GM13977 (cell line): Measurements from ENCODE around the gene PJVK.
"Not testable (repeated sequence)": the region's sequence is repeated elsewhere in the genome, so short reads cannot be mapped to it uniquely, and the experiment has no call there.

Experiments
- DNase-seq: peaks from one replicate; pipeline ENCODE4 v3.0.0; 2012; ENCODE audit warnings: low spot score
- in situ Hi-C: fragments of 300-500 bp; cut with MboI; formaldehyde crosslinking; loops from one replicate; pipeline ENCODE4 v1.12.0; 2022; ENCODE audit warnings: low sequenced_read_pairs, low pct_unique_long_range_greater_than_20kb, mixed read lengths, inconsistent platforms; ENCODE audit not compliant: unreplicated experiment
- TF ChIP-seq, protein P1 (sequence below): IDR thresholded peaks from 2 replicates; pipeline ENCODE4 v1.5.1; 2012; ENCODE audit warnings: mild to moderate bottlenecking, control low read depth; ENCODE audit not compliant: insufficient read depth; ENCODE audit errors: extremely low read depth, missing control alignments

The PJVK gene, protein sequence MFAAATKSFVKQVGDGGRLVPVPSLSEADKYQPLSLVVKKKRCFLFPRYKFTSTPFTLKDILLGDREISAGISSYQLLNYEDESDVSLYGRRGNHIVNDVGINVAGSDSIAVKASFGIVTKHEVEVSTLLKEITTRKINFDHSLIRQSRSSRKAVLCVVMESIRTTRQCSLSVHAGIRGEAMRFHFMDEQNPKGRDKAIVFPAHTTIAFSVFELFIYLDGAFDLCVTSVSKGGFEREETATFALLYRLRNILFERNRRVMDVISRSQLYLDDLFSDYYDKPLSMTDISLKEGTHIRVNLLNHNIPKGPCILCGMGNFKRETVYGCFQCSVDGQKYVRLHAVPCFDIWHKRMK

DNA sequence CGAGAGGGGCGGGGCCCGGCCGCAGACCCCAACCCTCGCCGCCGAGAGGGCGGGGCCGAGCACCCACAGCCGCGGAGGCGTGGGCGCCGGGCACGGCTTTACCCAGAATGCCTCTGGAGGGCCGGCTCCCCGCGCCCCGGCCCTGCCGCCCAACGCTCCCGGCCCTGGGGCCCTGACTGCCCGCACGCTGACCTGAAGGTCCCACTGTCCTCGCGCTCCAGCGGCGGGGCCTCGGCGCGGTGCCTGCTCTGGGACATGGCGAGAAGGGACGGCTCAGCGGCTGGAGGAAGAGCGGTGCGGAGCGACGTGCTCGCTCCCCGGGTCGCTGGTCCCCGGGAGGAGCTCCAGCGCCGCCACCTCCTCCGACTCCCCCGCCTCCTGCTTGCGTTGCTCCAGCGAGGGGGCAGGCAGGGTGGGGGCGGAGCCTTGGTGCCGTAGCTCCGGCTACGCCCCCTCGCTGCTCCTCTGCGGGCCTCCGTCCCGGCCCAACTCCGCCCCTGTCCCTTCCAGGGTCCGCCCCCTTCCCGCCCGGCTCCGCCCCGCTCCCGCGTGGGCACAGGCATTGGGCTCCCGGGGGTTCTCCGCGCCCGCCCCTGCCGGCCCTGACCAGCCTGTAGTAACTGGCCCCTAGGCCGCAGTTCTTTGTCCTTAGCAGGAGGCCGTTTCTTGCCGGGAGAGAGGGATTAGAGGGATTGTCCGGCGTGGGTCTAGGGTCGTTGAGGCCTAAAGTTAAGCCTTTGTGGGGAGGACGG, at the start of gene PJVK, which contains the start of gene PRKRA:
Gene PJVK, plus strand, starts transcription at position 605 of the 752 bp plus-strand sequence. CDS start 2,032 bp downstream, outside the sequence.
Gene PRKRA, minus strand, starts transcription at position 402 of the 752 bp plus-strand sequence. Its CDS starts 145 bp downstream, at position 257.
- in situ Hi-C loops: no loop called here
- TF ChIP-seq, protein P1, sequence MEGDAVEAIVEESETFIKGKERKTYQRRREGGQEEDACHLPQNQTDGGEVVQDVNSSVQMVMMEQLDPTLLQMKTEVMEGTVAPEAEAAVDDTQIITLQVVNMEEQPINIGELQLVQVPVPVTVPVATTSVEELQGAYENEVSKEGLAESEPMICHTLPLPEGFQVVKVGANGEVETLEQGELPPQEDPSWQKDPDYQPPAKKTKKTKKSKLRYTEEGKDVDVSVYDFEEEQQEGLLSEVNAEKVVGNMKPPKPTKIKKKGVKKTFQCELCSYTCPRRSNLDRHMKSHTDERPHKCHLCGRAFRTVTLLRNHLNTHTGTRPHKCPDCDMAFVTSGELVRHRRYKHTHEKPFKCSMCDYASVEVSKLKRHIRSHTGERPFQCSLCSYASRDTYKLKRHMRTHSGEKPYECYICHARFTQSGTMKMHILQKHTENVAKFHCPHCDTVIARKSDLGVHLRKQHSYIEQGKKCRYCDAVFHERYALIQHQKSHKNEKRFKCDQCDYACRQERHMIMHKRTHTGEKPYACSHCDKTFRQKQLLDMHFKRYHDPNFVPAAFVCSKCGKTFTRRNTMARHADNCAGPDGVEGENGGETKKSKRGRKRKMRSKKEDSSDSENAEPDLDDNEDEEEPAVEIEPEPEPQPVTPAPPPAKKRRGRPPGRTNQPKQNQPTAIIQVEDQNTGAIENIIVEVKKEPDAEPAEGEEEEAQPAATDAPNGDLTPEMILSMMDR: no peak
- DNase-seq: peak; percentile 98

DNA sequence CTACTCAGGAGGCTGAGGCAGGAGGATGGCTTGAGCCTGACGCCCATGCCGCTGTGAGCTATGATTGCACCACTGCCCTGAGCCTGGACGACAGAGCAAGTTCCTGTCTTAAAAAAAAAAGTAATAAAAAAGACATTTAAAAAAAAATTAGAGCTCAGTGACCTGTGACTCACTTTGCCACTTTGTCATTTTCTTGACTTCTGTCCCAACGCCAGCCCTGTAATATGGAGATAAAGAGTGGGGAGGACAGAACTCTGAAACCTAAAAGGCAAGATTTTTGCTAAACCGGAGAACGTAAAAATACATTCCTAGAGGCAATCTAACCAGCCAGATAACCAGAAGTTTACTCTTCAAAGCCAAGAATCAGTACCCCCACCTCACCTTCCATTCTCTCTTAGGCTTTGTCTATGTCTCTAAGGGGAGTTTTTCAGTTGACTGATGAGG, 49.2 kb upstream of the PJVK start:
- no peak for DNase-seq
- TF ChIP-seq, protein P1: no peak
- in situ Hi-C loops: loop anchor here (25.0 kb wide), 1 partner anchor 290 kb away; the partner anchor contains the start of gene RBM45

DNA sequence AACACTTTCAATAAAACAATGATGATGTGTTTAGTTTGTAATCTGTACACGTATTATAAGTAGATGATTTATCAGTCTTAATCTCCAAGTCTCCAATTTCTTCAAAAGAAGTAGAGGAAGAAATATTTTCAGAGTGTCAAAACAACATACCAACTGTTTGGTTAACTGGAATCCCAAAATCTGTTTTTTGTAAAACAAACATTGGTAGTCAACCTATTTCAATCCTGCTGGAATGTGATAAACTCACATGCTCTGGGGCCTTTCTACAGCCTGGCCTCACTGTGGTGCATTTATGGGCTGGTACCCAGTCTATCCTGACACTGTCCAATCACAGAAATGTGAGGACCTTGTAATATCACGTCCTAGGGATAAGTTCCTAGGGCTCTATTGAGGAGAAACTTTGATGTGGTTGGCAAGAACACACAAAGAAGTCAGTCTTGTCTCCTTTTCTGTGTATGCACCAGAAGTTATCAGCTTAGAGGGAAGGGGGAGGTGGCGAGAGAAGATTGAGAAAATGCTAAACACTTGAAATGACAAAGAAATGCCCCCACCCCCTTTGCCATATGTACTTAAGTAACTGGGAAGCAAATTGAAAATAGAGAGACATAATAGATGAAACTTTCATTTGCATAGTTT, 47.4 kb upstream of the PJVK start:
- in situ Hi-C loops: loop anchor here (25.0 kb wide), 1 partner anchor 291 kb away; the partner anchor contains the start of gene RBM45
- peak; percentile 20 for DNase-seq
- TF ChIP-seq, protein P1: no peak

DNA sequence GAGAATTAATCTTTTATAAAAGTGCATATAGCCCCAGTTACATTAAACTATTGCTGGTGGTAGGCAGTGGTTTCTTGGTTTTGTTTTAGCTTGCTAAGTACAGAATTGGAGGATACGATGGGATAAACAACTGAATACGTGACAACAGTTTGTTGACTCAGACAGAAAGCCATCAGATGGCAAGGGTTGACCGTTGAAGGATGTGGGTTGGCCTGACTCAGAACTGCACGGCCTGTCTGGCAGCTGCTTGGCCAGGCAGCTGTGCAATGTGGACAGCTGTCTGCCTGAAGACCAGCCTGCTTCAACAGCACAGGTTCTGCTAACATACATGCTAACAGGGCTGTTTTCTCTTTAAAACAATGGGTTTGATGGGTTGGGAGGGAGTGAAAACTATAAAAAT, 46.8 kb upstream of the PJVK start:
- TF ChIP-seq, protein P1: no peak
- peak; percentile 72 for DNase-seq
- in situ Hi-C loops: loop anchor here (25.0 kb wide), 1 partner anchor 292 kb away; the partner anchor contains the start of gene RBM45

DNA sequence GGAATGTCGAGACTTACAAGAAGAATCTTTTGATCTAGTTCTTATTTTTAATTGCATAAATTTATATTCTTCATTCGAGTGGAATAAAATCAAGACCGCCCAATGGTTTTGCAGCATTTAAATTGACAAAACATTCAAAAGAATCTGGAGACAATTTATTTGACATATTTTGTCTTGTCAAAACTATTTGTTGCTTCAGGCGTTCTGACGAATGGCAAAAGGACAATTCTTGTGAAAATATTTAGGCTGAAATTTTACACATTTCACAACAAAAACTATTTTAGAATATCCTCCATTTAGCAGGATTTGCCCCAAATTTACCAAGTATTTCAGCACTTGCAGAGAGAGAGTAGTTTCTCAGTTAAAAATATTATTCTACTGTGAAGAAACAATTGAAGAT, 41.9 kb upstream of the PJVK start:
- TF ChIP-seq, protein P1: no peak
- DNase-seq: no peak
- in situ Hi-C loops: loop anchor here (25.0 kb wide), 1 partner anchor 297 kb away; the partner anchor contains the start of gene RBM45

DNA sequence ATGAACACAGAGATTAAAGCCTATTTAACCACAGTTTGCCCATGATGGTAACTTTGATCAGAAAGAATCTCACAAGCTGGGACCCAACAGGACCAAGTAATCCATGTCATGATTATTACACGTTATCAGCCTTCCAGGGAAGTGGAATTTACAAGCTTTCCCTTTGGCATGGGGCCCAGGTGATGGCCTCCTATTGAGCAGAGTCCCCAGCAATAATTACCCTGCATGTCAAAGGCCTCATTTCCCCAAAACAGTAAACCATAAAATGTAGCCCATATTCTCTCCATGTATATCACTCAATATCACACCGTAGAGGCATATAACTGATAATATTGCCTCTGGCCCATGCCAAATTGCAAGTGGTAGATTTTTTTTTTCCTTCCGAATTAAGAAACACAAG, 39.1 kb upstream of the PJVK start:
- TF ChIP-seq, protein P1: no peak
- in situ Hi-C loops: loop anchor here (25.0 kb wide), 1 partner anchor 300 kb away; the partner anchor contains the start of gene RBM45
- no peak for DNase-seq

DNA sequence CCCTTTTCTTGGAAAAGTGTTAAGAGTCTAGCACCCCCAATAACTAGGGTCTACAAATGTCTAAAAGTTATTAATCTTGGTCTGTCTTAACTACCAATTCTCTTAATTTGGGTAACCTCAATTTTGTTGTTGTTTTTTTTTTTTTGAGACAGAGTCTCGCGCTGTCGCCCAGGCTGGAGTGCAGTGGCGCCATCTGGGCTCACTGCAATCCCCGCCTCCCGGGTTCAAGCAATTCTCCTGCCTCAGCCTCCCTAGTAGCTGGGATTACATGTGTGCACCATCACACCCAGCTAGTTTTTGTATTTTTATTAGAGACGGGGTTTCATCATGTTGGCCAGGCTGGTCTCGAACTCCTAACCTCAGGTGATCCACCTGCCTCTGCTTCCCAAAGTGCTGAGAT, 38.7 kb upstream of the PJVK start:
- in situ Hi-C loops: loop anchor here (25.0 kb wide), 1 partner anchor 300 kb away; the partner anchor contains the start of gene RBM45
- not testable (repeated sequence) for DNase-seq
